AML-193 (cell line): Measurements from ENCODE around the gene PLIN4.

Experiments
- DNase-seq, 2 experiments: peaks; one replicate each; lab custom pipeline; 2025; lab: John Stamatoyannopoulos, UW

The PLIN4 gene

GRCh38 chr19:4505570-4506448, 12.5 kb downstream of the PLIN4 start:
- no peak for DNase-seq

- no peak for DNase-seq
Measured at GRCh38 chr19:4504891-4505569, 13.3 kb downstream of the PLIN4 start.

- DNase-seq = no peak
Measured at GRCh38 chr19:4504297-4504701, 14.0 kb downstream of the PLIN4 start.

GRCh38 chr19:4503825-4504170, 14.5 kb downstream of the PLIN4 start:
- no peak for DNase-seq

- DNase-seq = no peak
Measured at GRCh38 chr19:4503132-4503824, 15.0 kb downstream of the PLIN4 start.

GRCh38 chr19:4502282-4503131, 15.8 kb downstream of the PLIN4 start:
- no peak for DNase-seq

- no peak for DNase-seq
Measured at GRCh38 chr19:4501691-4502090, 16.6 kb downstream of the PLIN4 start.

GRCh38 chr19:4500841-4501591, 17.3 kb downstream of the PLIN4 start:
- no peak for DNase-seq

GRCh38 chr19:4499855-4500254, 18.4 kb downstream of the PLIN4 start:
- DNase-seq = no peak

GRCh38 chr19:4499318-4499717, 19.0 kb downstream of the PLIN4 start:
- DNase-seq = no peak

- DNase-seq = no peak
Measured at GRCh38 chr19:4498694-4499093, 19.6 kb downstream of the PLIN4 start.

- DNase-seq = no peak
Measured at GRCh38 chr19:4497770-4498389, 20.4 kb downstream of the PLIN4 start.

- DNase-seq = no peak
Measured at GRCh38 chr19:4496304-4496703, 22.0 kb downstream of the PLIN4 start.

GRCh38 chr19:4495471-4495870, 22.8 kb downstream of the PLIN4 start:
- no peak for DNase-seq

- DNase-seq = no peak
Measured at GRCh38 chr19:4494691-4495064, 23.6 kb downstream of the PLIN4 start.

- DNase-seq = no peak
Measured at GRCh38 chr19:4493929-4494690, 24.2 kb downstream of the PLIN4 start.

GRCh38 chr19:4493104-4493928, 25.0 kb downstream of the PLIN4 start:
- DNase-seq = no peak

GRCh38 chr19:4492337-4493103, 25.8 kb downstream of the PLIN4 start:
- no peak for DNase-seq
